NB4 (cell line): Measurements from ENCODE around the gene FBXO24.

Experiments
- CTCF ChIP-seq: IDR thresholded peaks from one replicate; pipeline ENCODE4 v1.5.1; 2012; ENCODE audit warnings: low read depth, low read length
- MAX ChIP-seq: IDR thresholded peaks from 2 replicates; pipeline ENCODE4 v1.6.1; 2011; ENCODE audit warnings: low read depth, low read length
- POLR2A ChIP-seq: IDR thresholded peaks from 2 replicates; pipeline ENCODE4 v1.6.1; 2011; ENCODE audit warnings: mild to moderate bottlenecking; ENCODE audit not compliant: insufficient read length; ENCODE audit errors: extremely low read depth

- TF ChIP-seq POLR2A (no peak), CTCF (no peak), MAX (no peak)
These were observed 41.7 kb upstream of the FBXO24 start for GRCh38 chr7:100544386-100544785.
